Measurements from ENCODE around the gene ATXN1. TPM values are rescaled to one million over a fixed set of nuclear protein-coding genes. Genes with fewer than 3 reads are reported as not detected.

ATXN1 gene
- total RNA-seq, 1 experiment from 2014 or later = 5.6 TPM

- Histone ChIP-seq H3K27ac (ENCODE audit: insufficient read length, low read depth, low read length) (no peak overlapping the region), H2BK5ac (ENCODE audit: insufficient read length, low read length) (no peak overlapping the region), H3K4me1 (ENCODE audit: insufficient read depth, low read length) (no peaks in the 10 kb centered on the region), H3K79me2 (ENCODE audit: insufficient read depth, low read length) (no peaks in the 10 kb centered on the region), H3K4ac (ENCODE audit: low read depth, low read length) (no peak overlapping the region), H4K91ac (ENCODE audit: insufficient read length, low read depth, low read length) (no peak overlapping the region), H2BK12ac (ENCODE audit: insufficient read length, low read depth, low read length) (no peak overlapping the region), H3K56ac (ENCODE audit: insufficient read length, low read depth, low read length) (no peak overlapping the region), H3K79me1 (ENCODE audit: insufficient read depth, low read depth, low read length, poor library complexity, severe bottlenecking) (no peaks in the 10 kb centered on the region), H2BK20ac (ENCODE audit: low read depth, low read length, poor library complexity, severe bottlenecking) (no peak overlapping the region), H3K18ac (ENCODE audit: insufficient read length, low read depth, low read length) (no peak overlapping the region), H3K14ac (ENCODE audit: insufficient read depth, low read length) (no peak overlapping the region), H4K5ac (ENCODE audit: insufficient read length, low read depth, low read length) (no peak overlapping the region), H2BK15ac (ENCODE audit: low read depth, low read length) (no peak overlapping the region), H3K4me2 (ENCODE audit: insufficient read depth, insufficient read length, low read length) (no peak overlapping the region), H4K20me1 (ENCODE audit: control insufficient read depth, insufficient read depth, insufficient read length) (no peaks in the 10 kb centered on the region), H3K23me2 (ENCODE audit: insufficient read length, low read depth, low read length, poor library complexity, severe bottlenecking) (no peaks in the 10 kb centered on the region), H2AK5ac (ENCODE audit: insufficient read length, low read length) (no peak overlapping the region), H2BK120ac (ENCODE audit: low read depth, low read length, poor library complexity, severe bottlenecking) (no peak overlapping the region), H3K9me3 (ENCODE audit: control insufficient read depth, low read depth, low read length) (no peaks in the 10 kb centered on the region), H3K23ac (ENCODE audit: insufficient read length, low read depth, low read length) (no peak overlapping the region), H2AFZ (ENCODE audit: low read length) (no peak overlapping the region), H4K8ac (replicated peaks; ENCODE audit: insufficient read length, low read depth, low read length) (no peak overlapping the region), H3K9ac (ENCODE audit: extremely low read depth, insufficient read length, low read length) (no peak overlapping the region), H3K27me3 (ENCODE audit: insufficient read depth, low read length) (no peaks in the 10 kb centered on the region), H3T11ph (ENCODE audit: low read length) (no peak overlapping the region)
- Mint-ChIP-seq H3K27ac (no peak overlapping the region), H3K9me3 (no peaks in the 10 kb centered on the region), H3K4me1 (peaks cover 6 to 8% of the 10 kb centered on the region in 2 experiments), H3K36me3 (ENCODE audit: insufficient read depth in 1 of 3, low read depth in 3 of 3) (no peaks in the 10 kb centered on the region), H3K27me3 (ENCODE audit: low read depth) (no peaks in the 10 kb centered on the region), H3K4me3 (no peak overlapping the region)
- DNase-seq = no peak
- TF ChIP-seq CTCF (conservative IDR thresholded peaks at IDR 0.05) = no peak
- WGBS (ENCODE audit: extremely low coverage, insufficient read length, low lambda C conversion rate) = no CpG with 5 or more reads among the region's 7 CpGs
These were observed 239.7 kb downstream of the ATXN1 start for GRCh38 chr6:16521528-16521927.
